HG03108 (cell line): ENCODE measurements around the gene FSHB.
A peak's percentile ranks its signal among the peaks of the same experiment; 100 is the strongest.
"Not testable (repeated sequence)": the region's sequence is repeated elsewhere in the genome, so short reads cannot be mapped to it uniquely, and the experiment has no call there.

Experiments
- ATAC-seq: cut with Tn5 transposase; IDR thresholded peaks from one replicate; pipeline ENCODE4 v1.9.1; 2021; ENCODE audit warnings: moderate library complexity; ENCODE audit not compliant: unreplicated experiment

The FSHB gene

DNA sequence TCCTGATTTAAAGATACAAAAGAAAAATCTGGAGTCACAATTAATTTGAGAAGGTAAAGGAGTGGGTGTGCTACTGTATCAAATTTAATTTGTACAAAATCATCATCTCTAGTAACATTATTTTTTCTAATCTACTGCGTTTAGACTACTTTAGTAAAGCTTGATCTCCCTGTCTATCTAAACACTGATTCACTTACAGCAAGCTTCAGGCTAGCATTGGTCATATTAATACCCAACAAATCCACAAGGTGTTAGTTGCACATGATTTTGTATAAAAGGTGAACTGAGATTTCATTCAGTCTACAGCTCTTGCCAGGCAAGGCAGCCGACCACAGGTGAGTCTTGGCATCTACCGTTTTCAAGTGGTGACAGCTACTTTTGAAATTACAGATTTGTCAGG is at the start of gene FSHB:
Gene FSHB (plus strand): TSS at position 301 of the 400 bp plus-strand sequence. CDS start 889 bp downstream, outside the sequence.
- no peak for ATAC-seq

DNA sequence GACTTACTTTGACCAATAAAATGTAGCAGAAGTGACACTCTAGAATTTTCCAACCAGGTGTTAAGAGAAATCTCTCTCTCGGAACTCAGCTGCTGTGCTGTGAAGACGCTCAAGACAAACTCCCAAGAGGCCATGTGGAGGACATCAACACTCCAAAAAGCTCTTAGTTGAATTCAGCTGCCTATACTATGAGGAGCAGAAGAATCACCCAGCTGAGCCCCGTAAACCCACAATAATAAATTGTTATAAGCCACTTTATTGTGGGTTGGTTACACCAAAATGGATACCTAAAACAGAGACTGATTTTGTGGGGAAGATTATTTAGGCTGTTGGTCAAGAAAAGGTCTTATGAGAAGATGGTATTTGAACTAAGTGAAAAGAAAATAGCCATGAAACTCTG is 44.1 kb upstream of the FSHB start:
- no peak for ATAC-seq

DNA sequence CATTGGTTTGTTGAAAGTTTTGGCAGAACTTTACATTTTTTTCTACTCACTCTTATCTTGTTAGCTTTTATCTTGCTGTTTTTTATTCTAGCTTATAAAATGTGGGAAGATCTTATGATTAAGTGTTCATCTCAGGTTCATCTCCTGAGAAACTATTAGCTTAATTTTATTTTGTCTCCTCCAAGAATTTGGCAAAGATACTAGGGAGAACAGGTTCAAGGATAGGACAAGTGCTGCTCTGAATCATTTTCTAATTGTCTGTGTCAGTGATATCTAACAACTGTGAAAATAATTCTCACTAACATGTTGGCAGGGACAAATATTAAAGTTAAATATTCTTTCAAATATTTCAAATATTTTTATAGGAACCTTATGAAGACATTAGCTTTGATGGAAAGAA is 38.2 kb upstream of the FSHB start:
- no peak for ATAC-seq

- peak; percentile 87 for ATAC-seq
Observed at GRCh38 chr11:30196400-30197206, 34.2 kb upstream of the FSHB start.

DNA sequence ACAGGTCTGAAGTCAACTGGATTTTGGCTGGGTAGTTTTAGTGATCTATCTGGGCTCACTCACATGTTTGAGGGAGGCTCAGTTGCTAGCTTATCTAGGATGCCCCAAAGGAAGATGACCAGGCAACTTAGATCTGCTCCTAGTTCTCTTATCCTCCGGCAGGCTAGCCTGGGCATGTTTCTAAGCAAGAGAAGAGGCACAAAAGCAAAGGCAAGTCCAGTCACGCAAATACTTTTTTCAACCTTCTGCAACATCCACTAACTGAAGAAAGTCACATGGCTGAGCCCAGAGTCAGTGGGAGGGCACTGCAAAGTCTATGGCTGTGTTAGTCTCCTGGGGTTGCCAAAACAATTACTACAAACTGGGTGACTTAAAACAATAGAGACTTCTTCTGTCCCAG is 32.9 kb upstream of the FSHB start:
- ATAC-seq: no peak

- ATAC-seq: not testable (repeated sequence)
Observed at GRCh38 chr11:30202989-30203388, 27.8 kb upstream of the FSHB start.

GRCh38 chr11:30203850-30204249 is 27.0 kb upstream of the FSHB start:
- no peak for ATAC-seq

DNA sequence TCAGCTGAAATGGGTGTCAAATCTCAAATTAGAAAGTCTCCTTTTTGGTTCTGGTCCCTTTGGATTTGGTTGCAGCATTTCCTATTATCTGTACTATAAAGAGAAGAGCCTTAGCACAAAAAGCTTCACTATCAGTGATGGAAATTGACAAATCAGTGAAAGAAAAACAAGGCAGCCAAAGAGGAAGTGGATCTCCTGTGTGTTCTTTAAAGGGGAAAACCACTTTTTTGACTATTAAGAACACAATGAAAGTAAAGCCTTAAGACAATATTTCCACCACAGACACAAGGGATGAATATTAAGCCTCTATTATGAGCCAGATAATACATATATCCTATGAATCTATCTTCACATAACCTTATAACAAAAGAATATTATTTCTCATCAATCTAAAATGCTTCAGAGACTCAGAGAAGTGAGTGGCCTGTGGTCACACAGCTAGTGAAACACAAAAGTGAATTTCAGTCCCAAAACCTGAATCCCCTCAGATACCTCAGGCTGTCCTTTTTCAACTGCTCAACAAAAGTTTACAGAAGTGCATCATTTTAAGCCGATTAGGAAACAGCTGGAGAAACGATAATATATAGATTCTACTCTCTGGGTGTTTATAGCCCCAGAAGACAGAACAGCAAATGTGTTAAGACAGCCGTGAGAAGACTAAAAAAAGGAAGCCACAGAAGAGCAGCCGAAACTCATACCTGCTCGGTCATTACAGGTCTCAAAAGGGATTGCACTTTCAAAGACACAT is 24.4 kb upstream of the FSHB start:
- ATAC-seq: peak; percentile 86

DNA sequence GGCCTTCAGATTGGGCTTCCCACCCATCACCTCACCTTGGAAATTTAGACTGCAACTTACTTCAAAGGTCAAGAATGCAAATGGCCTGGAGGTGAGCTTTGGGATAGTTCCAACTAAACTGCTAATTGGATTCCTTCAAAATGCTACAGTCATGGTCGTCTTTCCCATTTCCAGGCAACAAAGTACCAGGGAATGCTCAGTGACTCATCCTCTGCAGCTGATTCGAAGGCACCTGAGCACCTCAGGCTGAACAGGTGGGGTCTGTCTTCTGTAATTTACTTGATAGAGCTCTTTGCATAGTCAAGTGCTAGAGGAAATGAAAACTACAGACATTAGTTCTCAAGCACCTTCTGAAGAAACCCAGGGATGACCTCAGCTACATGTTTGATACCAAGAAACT is 20.5 kb upstream of the FSHB start:
- ATAC-seq: no peak

GRCh38 chr11:30216534-30216933 is 14.3 kb upstream of the FSHB start:
- no peak for ATAC-seq

DNA sequence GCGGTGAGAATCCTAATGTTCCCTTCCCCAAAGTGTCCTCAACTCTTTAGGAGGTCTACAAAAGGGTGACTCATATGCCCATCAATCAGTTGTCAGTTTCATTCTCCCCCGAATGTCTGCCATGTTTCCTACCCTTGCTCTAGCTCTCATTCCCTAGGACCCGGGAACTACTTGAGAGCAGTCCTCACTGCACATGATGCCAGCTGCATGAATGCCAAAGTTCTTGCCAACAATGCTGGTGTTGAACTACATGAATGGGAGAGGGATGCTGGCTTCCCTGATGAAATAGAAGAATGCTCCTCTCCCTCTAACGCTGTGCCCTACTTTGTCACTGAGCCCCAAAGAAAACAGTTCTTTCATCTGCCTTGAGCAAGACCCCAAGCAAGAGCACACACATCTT is 12.5 kb upstream of the FSHB start:
- ATAC-seq: no peak

DNA sequence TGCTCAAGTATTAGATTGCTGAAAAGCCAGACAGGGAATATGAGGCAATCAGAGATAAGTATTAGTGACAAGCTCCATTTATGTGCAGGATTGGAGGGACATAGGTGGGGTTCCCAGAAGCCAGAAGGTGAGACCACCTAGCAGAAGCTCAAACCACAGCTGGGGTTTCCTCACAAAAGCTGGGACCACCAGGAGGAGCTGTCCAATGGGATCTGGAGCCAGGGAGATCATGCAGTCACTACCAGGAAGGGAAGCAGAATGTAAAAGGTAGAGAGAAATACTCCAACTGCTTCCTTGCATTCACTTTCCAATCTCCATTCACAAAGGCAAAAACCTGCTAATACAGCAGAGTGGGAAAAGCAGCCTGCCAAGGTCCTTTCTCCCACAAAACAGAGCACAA is 5.2 kb upstream of the FSHB start:
- ATAC-seq: no peak

DNA sequence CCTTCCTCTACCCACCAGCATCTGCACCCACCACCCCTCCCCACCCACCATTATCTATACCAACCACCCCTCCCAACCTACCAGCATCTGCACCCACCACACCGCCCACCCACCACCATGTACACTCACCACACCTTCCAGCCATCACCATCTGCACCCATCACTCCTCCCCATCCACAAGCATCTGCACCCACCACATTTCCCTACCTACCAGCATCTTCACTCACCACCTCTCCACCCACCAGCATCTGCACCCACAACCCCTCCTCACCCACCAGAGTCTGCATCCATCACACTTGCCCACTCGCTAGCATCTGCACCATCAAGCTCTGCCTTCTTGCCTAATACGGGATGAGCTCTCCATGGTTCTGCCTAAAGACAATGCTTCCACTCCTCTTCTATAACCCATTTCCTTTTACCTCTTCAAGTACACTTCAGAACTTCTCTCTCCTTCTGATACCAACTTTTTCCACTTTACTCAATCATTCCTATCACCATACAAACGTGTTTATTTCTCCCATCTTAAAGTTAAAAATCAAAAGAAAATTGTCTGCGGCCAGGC is 2.4 kb upstream of the FSHB start:
- no peak for ATAC-seq

DNA sequence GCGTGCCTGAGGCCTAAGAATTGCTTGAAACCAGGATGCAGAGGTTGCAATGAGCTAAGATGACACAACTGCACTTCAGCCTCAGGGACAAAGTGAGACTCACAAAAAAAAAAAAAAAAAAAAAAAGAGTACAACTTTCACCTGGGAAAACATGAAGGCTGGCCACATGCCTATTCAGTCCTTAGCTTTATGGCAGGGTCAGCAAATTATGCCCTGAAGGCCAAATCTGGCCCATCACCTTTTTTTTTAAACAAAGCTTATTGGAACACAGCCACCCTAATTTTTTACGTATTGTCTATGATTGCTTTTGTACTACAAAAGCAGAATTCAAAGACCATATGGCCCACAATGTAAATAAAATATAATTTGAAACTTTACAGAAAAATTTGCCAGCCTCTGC is 8.2 kb downstream of the FSHB start:
- ATAC-seq: no peak

- ATAC-seq: no peak
Observed at GRCh38 chr11:30244265-30244664, 13.5 kb downstream of the FSHB start.

- ATAC-seq: no peak
Observed at GRCh38 chr11:30245621-30246020, 14.8 kb downstream of the FSHB start.

GRCh38 chr11:30254307-30255298 is 23.8 kb downstream of the FSHB start:
- ATAC-seq: no peak

DNA sequence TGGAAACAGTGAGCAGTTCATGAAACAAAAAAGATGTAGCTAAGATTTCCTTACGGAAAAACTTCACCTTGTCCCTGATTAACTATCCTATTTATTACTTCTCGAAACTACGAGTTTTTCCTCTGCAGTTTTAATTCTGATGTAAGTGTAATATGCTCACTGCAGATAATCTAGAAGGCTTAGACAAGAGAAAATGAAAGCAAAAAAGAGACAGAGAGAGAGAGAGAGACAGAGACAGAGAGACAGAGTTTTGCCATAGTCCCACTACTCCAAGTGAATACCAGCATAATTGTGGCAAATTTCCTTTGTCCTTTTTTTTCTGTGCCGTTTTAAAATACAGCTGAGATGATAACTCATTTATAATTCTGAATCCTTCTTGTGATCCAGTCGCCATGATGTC is 24.8 kb downstream of the FSHB start:
- no peak for ATAC-seq

- no peak for ATAC-seq
Observed at GRCh38 chr11:30257058-30257457, 26.2 kb downstream of the FSHB start.

GRCh38 chr11:30258679-30259078 is 27.9 kb downstream of the FSHB start:
- ATAC-seq: no peak

DNA sequence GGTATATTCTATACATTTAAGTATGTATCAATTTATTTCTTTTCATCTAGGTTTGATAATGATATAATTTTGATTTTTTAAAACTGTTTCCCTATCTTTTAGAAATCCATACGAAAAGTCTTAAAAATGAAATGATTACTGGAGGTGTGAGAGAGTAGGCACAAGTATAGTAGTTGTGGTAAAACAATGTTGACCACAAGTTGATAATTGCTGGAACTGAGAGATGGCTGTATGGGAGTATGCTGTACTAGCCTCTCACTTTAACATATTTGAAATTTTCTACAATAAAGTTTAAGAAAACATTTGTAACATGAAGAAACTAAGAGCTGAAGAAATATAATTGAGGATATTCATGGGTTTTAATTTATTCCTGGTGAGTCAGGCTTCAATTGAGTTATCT is 30.0 kb downstream of the FSHB start:
- peak; percentile 94 for ATAC-seq
